HG03135 (cell line): Measurements from ENCODE around the gene LONP2.
"Not testable (repeated sequence)": the region's sequence is repeated elsewhere in the genome, so short reads cannot be mapped to it uniquely, and the experiment has no call there.

Experiments used
- ATAC-seq: cut with Tn5 transposase; IDR thresholded peaks from one replicate; pipeline ENCODE4 v1.9.1; 2021; ENCODE audit warnings: mild to moderate bottlenecking, moderate library complexity; ENCODE audit not compliant: unreplicated experiment

Gene LONP2

GRCh38 chr16:48235058-48235555, 9.0 kb upstream of the LONP2 start:
- no peak for ATAC-seq

GRCh38 chr16:48235556-48236136, 8.5 kb upstream of the LONP2 start:
- no peak for ATAC-seq

DNA sequence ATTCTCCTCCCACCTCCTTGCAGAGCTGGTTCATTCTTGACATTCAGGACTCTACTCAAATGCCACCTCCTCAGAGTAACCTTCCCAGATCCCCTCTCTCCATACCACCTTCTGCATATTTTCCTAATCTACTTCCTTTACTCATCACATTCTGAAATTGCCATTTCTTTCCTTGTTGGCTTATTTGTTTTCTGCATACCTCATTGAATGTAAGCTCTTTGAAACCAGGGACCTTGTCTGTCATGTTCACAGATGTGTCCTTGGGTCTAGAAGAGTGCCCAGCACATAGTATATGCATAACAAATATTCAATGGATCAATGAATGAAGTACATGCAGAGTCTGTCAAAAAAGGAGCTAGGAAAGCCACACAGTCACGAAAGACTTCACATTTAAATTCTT, 7.8 kb upstream of the LONP2 start:
- no peak for ATAC-seq

DNA sequence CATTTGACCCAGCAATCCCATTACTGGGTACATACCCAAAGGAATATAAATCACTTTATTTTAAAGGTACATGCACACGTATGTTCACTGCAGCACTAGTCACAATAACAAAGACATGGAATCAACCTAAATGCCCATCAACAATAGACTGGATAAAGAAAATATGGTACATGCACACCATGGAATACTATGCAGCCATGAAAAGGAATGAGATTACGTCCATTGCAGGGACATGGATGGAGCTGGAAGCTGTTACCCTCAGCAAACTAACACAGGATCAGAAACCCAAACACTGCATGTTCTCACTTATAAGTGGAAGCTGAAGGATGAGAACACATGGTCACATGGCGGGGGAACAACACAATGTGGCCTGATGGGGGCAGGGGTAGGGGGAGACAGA, 4.0 kb upstream of the LONP2 start:
- not testable (repeated sequence) for ATAC-seq

DNA sequence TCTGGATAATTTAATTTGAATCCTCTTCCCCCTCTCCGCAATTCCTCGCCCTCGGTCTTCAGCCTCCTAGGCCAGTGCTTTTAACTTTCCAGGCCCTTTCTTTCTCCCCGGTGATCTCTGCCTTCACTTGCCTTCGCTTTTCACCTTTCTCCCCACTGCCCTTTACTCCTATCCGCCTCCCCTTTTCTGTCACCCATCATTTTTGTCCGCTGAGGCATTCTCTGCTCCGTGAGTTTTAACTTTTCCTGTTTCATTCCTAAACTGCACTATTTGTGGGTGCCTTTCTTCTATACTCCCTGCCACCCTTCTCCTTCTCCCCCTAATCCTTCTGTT, 729 bp downstream of the LONP2 start:
- peak; percentile 5 for ATAC-seq

- ATAC-seq = no peak
Observed at GRCh38 chr16:48246066-48246465, 2.0 kb downstream of the LONP2 start.

DNA sequence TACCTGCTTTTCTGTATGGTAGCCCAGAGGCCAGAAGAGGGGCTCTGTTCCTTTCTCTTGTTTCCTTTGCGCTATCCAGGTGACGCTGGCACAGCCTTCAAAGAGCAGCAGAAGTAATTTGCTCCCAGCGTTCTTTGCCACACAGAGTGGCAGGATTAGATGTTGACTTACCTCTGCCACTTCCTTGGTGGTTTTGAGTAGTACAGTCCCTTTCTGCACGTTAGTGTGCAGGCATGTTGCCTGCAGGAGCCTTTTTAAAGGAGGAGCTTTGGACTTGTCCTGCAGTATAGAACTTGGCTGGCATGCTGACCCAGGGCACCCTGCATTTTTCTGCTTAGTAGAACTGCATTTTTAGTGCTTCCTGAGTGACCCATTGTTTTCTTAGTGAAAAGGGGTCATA, 3.2 kb downstream of the LONP2 start, which contains the start of gene ABCC11:
TSS of gene ABCC11 (minus strand) at position 229 of the 400 bp plus-strand sequence. CDS start 15,618 bp downstream, outside the sequence.
- ATAC-seq = no peak

DNA sequence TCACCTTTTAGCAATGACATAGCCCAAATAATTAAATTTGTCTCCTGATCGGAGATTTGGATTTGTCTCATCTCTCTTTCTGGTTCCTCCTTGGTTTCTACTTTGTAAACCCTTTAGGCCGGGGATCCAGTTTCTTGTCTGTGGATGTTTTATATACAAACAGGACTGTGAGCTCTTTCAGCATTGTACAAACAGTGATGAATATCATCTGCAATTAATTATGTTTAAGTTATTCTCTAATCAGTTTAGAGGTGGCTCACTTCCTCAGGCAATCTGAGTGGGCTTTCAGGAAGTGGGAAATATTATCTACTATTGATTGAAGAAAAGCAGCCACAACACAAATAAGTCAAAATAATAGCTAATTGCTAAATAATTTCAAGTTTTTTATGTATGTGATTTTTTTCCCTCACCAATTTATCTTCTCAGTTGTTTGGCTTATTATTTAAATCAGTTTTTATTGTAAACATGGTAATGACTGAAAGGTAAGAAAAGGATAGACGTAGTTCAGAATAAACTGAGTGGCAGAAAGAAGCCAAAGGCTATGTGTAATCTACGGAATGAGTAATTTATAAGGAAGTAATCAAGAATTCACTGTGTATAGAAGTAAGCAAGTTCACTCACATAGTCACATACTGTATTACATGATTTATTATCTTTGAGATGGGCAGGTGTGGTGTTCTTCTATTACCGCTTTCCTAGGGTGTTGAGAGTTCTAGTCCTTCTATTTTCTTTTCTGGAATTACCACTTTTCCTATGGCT, 6.6 kb downstream of the LONP2 start:
- ATAC-seq = no peak

- no peak for ATAC-seq
Observed at GRCh38 chr16:48252013-48252412, 7.9 kb downstream of the LONP2 start.

- ATAC-seq = no peak
Observed at GRCh38 chr16:48256579-48257177, 12.6 kb downstream of the LONP2 start.

DNA sequence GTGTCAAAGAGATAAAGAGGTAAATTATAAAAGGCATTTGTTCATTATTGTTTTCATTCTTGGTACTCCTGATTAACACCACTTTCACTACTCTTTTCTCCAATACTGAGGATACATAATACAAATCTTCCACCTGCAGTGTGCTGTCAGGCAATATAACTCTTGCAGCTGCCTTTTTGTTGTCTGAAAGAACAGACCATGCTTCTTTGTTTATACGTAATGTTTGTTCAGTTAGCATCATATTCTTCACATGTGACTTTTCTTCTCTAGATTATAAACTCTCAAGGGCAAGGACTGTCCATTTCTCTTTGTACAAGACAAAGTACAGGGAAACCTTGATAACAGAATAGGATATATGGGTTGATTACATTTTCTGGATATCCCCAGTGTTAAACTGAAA, 17.5 kb downstream of the LONP2 start:
- ATAC-seq = no peak

GRCh38 chr16:48262631-48263030, 18.5 kb downstream of the LONP2 start:
- no peak for ATAC-seq

GRCh38 chr16:48269011-48269410, 24.9 kb downstream of the LONP2 start:
- no peak for ATAC-seq

- no peak for ATAC-seq
Observed at GRCh38 chr16:48271728-48272127, 27.6 kb downstream of the LONP2 start.

DNA sequence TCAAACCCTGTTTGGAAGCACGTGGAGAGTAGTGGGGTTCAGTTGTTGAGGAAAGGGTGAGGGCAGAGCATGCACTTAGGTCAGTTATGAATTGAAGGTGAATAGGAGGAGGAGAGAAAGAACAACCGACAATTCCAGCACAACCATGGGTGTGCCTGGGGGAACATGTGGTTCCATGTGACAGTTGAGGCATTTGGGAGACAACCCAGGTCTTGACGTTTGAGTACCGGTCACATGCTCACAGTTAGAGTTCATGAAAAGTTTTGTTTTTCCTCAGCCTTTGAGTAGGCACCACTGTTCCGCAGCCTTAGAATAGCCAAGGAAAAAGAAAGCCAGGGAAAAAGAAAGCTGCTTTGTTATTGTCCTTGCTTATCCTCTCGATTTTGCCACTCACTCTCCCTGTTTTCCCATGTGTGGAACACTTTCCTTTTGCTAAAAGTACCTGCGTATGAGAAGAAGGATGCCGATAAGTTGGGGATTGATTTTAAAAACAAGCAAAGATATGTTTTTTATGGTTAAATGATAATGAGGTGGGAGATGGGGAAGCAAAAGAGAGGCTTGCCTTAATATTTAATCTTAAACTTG, 28.8 kb downstream of the LONP2 start:
- ATAC-seq = no peak

- no peak for ATAC-seq
Observed at GRCh38 chr16:48274476-48274875, 30.4 kb downstream of the LONP2 start.

- no peak for ATAC-seq
Observed at GRCh38 chr16:48276102-48276501, 32.0 kb downstream of the LONP2 start.

DNA sequence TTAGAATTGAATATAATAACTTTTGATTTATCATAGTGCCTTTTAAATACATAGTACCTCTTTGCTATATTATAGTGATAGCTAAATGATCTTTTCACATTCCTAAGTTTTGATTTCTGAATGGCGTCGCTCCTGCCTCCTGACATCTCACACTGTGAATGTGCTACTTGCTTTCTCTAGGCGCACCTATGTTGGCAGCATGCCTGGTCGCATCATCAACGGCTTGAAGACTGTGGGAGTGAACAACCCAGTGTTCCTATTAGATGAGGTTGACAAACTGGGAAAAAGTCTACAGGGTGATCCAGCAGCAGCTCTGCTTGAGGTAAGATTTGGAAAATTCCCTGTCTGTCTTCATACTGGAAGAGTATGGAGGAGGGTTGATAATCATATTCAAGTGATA, 33.1 kb downstream of the LONP2 start:
- no peak for ATAC-seq

DNA sequence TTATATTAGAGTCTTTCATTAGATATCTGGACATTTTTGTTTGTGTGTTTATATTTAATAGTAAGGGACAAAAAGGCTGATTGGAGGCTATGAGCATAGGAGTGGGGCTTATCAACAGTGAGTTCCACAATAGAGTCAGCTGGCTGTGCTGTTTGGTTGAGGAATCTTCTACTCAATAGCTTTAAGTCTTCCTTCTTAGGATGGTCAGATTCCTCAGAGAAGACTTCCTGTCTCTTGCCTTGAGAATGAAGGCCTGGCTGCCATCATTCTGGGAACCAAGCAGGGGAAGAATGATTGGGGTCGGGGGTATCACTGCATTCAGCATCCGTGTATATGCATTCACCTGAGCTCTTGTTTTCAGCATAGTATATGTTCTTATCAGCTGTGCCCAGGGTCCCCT, 35.1 kb downstream of the LONP2 start:
- no peak for ATAC-seq

- ATAC-seq = no peak
Observed at GRCh38 chr16:48280546-48280945, 36.4 kb downstream of the LONP2 start.

- ATAC-seq = no peak
Observed at GRCh38 chr16:48282636-48283263, 38.6 kb downstream of the LONP2 start.
